SK-N-SH (cell line): ENCODE data around the gene TMEM245. TPM values are rescaled to one million over a fixed set of nuclear protein-coding genes. Genes with fewer than 3 reads are reported as not detected.

Source experiments
- CTCF ChIA-PET: fragments of 300-600, 350-600 bp; formaldehyde crosslinking; extraction: SDS; loops from one replicate; lab custom pipeline; 2021; lab: Yijun Ruan, JAX
- POLR2A ChIA-PET: fragments of 350-600 bp; sonication (Branson Sonifier 250); formaldehyde crosslinking; extraction: SDS; loops from one replicate; lab custom pipeline; 2020; ENCODE audit warnings: antibody characterized with exemption, inconsistent platforms; lab: Yijun Ruan, JAX
- DNase-seq: peaks from one replicate; pipeline ENCODE4 v3.0.0; 2012
- H2AFZ ChIP-seq: fragments of 200-600 bp; sonication (generic); 2 replicates; pipeline ENCODE4 v1.8.1; 2016; ENCODE audit warnings: antibody characterized with exemption, mild to moderate bottlenecking, low read depth
- H3F3A ChIP-seq: fragments of 200-600 bp; sonication (generic); replicated peaks from 2 replicates; pipeline ENCODE3; 2016; ENCODE audit warnings: antibody characterized with exemption, mild to moderate bottlenecking; ENCODE audit not compliant: insufficient read depth
- H3K27ac ChIP-seq, 2 experiments: fragments of 200-500 bp in 1 of 2; fragments of 200-600 bp in 1 of 2; sonication (Bioruptor generic) in 1 of 2; sonication (generic), shearing (Covaris generic) in 1 of 2; 2 replicates each; pipeline versions ENCODE4 v1.5.1 to v1.6.1; 2014 to 2016; ENCODE audit warnings: low read depth in 2 of 2, inconsistent platforms in 1 of 2, low read length in 1 of 2, mild to moderate bottlenecking in 1 of 2, mixed read lengths in 1 of 2
- H3K27me3 ChIP-seq: fragments of 200-600 bp; sonication (generic), shearing (Covaris generic); 2 replicates; pipeline ENCODE4 v1.6.1; 2016; ENCODE audit warnings: mixed run types; ENCODE audit not compliant: insufficient read depth
- H3K36me3 ChIP-seq, 2 experiments: fragments of 200-500 bp in 1 of 2; fragments of 200-600 bp in 1 of 2; sonication (Bioruptor generic) in 1 of 2; sonication (generic) in 1 of 2; replicated peaks in 1 of 2; 2 replicates each; pipeline versions ENCODE3 to v1.5.1; 2014 to 2016; ENCODE audit warnings: low read length in 1 of 2, mild to moderate bottlenecking in 1 of 2; ENCODE audit not compliant: insufficient read depth in 2 of 2, control insufficient read depth in 1 of 2
- H3K4me1 ChIP-seq, 2 experiments: fragments of 200-500 bp in 1 of 2; fragments of 200-600 bp in 1 of 2; sonication (Bioruptor generic) in 1 of 2; sonication (generic), shearing (Covaris generic) in 1 of 2; 2 replicates each; pipeline versions ENCODE4 v1.5.1 to v1.6.1; 2014 to 2016; ENCODE audit warnings: low read depth in 1 of 2, low read length in 1 of 2, mixed run types in 1 of 2; ENCODE audit not compliant: insufficient read depth in 2 of 2, control insufficient read depth in 1 of 2
- H3K4me2 ChIP-seq: fragments of 200-600 bp; sonication (generic), shearing (Covaris generic); 2 replicates; pipeline ENCODE4 v1.6.1; 2017; ENCODE audit warnings: mixed run types
- H3K4me3 ChIP-seq, 2 experiments: fragments of 200-500 bp in 1 of 2; fragments of 200-600 bp in 1 of 2; sonication (Bioruptor generic) in 1 of 2; sonication (generic), shearing (Covaris generic) in 1 of 2; 2 replicates each; pipeline versions ENCODE4 v1.5.1 to v1.8.1; 2014 to 2016; ENCODE audit warnings: low read depth in 2 of 2, inconsistent platforms in 1 of 2, low read length in 1 of 2, mild to moderate bottlenecking in 1 of 2, mixed read lengths in 1 of 2, moderate library complexity in 1 of 2
- H3K79me2 ChIP-seq: fragments of 200-600 bp; sonication (generic); 2 replicates; pipeline ENCODE4 v1.8.1; 2017; ENCODE audit warnings: mild to moderate bottlenecking; ENCODE audit not compliant: insufficient read depth
- H3K9ac ChIP-seq: fragments of 200-600 bp; sonication (generic); 2 replicates; pipeline ENCODE4 v1.6.1; 2017; ENCODE audit warnings: mixed run types
- H3K9me2 ChIP-seq: fragments of 200-600 bp; sonication (generic); 2 replicates; pipeline ENCODE4 v1.6.1; 2017; ENCODE audit warnings: mixed run types
- H3K9me3 ChIP-seq: fragments of 200-600 bp; sonication (generic); 2 replicates; pipeline ENCODE4 v1.6.1; 2017; ENCODE audit warnings: mixed run types, mild to moderate bottlenecking, moderate library complexity
- H4K20me1 ChIP-seq: fragments of 200-600 bp; sonication (generic); 2 replicates; pipeline ENCODE4 v1.6.1; 2017; ENCODE audit warnings: mild to moderate bottlenecking, mixed run types; ENCODE audit not compliant: insufficient read depth
- CHD2 ChIP-seq: fragments of 150-350 bp; IDR thresholded peaks from 2 replicates; pipeline ENCODE4 v1.6.1; 2018; ENCODE audit warnings: low read length; ENCODE audit not compliant: partially characterized antibody
- CTCF ChIP-seq: fragments of 200-600 bp; sonication (generic); IDR thresholded peaks from 2 replicates; pipeline ENCODE4 v1.6.1; 2017; ENCODE audit warnings: antibody characterized with exemption, mild to moderate bottlenecking, moderate library complexity
- ELF1 ChIP-seq: IDR thresholded peaks from 2 replicates; pipeline ENCODE4 v1.4.0; 2012
- FOSL2 ChIP-seq: IDR thresholded peaks from 2 replicates; pipeline ENCODE4 v1.4.0; 2012; ENCODE audit warnings: low read depth, mild to moderate bottlenecking, moderate library complexity, borderline replicate concordance
- GABPA ChIP-seq: IDR thresholded peaks from 2 replicates; pipeline ENCODE4 v1.4.0; 2012; ENCODE audit warnings: low read depth, mild to moderate bottlenecking
- JUND ChIP-seq: IDR thresholded peaks from 2 replicates; pipeline ENCODE4 v1.4.0; 2012
- MEF2A ChIP-seq: IDR thresholded peaks from 2 replicates; pipeline ENCODE4 v1.4.0; 2012; ENCODE audit warnings: low read depth, borderline replicate concordance
- MXI1 ChIP-seq: IDR thresholded peaks from 2 replicates; pipeline ENCODE4 v1.6.1; 2012; ENCODE audit warnings: mild to moderate bottlenecking, low read depth, low read length, improper control_type of control experiment
- NRF1 ChIP-seq: IDR thresholded peaks from 2 replicates; pipeline ENCODE4 v1.6.1; 2012; ENCODE audit warnings: low read depth, mild to moderate bottlenecking, low read length
- RXRA ChIP-seq: IDR thresholded peaks from 2 replicates; pipeline ENCODE4 v1.4.0; 2012; ENCODE audit warnings: low read depth, mild to moderate bottlenecking, borderline replicate concordance
- SMC3 ChIP-seq: IDR thresholded peaks from 2 replicates; pipeline ENCODE4 v1.6.1; 2012; ENCODE audit warnings: low read depth, low read length, improper control_type of control experiment
- TAF1 ChIP-seq: IDR thresholded peaks from 2 replicates; pipeline ENCODE4 v1.6.1; 2012; ENCODE audit warnings: low read depth, mild to moderate bottlenecking, low read length, moderate library complexity, borderline replicate concordance
- TCF12 ChIP-seq: IDR thresholded peaks from 2 replicates; pipeline ENCODE4 v1.4.0; 2012
- YY1 ChIP-seq: IDR thresholded peaks from 2 replicates; pipeline ENCODE4 v1.4.0; 2012; ENCODE audit warnings: low read depth, mild to moderate bottlenecking
- WGBS: methylation state at CpG from one replicate; pipeline ENCODE4 v1.1.6; 2017; ENCODE audit warnings: low lambda C conversion rate; 5-methylcytosine and 5-hydroxymethylcytosine counted together
- polyA plus RNA-seq, 3 experiments: library from polyadenylated mRNA; depleted of rRNA; stranded (reverse); fragments of >200 nt; gene quantifications; 2 replicates each; pipeline ENCODE4 v1.2.3, GENCODE V29; 2012
- TF ChIP-seq, protein P1 (sequence below): IDR thresholded peaks from 2 replicates; pipeline ENCODE4; 2012
- TF ChIP-seq, protein P2 (sequence below): IDR thresholded peaks from 2 replicates; pipeline ENCODE4 v1.4.0; 2012; ENCODE audit warnings: low read depth, borderline replicate concordance
- TF ChIP-seq, protein P3 (sequence below): fragments of 150-350 bp; IDR thresholded peaks from 2 replicates; pipeline ENCODE4 v1.6.1; 2017; ENCODE audit warnings: antibody characterized with exemption, low read length, low read depth, borderline replicate concordance
- TF ChIP-seq, protein P4 (sequence below): fragments of 150-350 bp; IDR thresholded peaks from 2 replicates; pipeline ENCODE4 v1.6.1; 2016; ENCODE audit warnings: mild to moderate bottlenecking, low read depth, low read length

Gene TMEM245
- polyA plus RNA-seq, 1 of the 3 experiments (the other 2 are of a cell fraction) = 17.5 TPM

DNA sequence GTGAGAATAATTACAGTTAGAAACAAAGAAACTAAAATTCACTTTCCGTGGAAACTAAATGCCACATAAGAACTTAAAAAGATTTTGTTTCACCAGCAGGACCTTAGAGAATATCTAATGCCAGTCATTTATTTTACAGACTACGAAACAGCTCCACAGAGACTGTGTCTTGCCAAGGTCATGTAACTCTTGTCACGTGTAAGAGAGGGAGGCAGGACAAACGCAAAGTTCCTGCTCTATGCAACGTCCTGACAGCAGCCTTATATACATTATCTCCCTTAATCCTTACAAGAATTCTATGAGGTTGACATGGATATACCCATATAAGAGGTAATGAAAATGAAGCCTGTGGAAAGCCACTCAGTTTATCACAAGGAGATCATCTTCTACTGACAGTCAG is 145.9 kb downstream of the TMEM245 start:
- no peaks in the 10 kb centered on the region; a peak in 1 of 4 replicates for H3K4me1 ChIP-seq
- H3K9ac ChIP-seq = no peak overlapping the region
- WGBS = 97% methylated on average over 5 of the region's 5 CpGs
- peaks cover 6% of the 10 kb centered on the region for H3F3A ChIP-seq
- H3K9me2 ChIP-seq = no peaks in the 10 kb centered on the region
- peaks cover 14 to 60% of the 10 kb centered on the region in 2 experiments for H3K36me3 ChIP-seq
- no peaks in the 10 kb centered on the region for H3K9me3 ChIP-seq
- no peak overlapping the region for H3K27ac ChIP-seq
- H2AFZ ChIP-seq = no peak overlapping the region
- TF ChIP-seq CTCF = no peak
- no peak for TF ChIP-seq GABPA
- no peak for TF ChIP-seq TCF12
- no peak for TF ChIP-seq FOSL2
- TF ChIP-seq, protein P1, sequence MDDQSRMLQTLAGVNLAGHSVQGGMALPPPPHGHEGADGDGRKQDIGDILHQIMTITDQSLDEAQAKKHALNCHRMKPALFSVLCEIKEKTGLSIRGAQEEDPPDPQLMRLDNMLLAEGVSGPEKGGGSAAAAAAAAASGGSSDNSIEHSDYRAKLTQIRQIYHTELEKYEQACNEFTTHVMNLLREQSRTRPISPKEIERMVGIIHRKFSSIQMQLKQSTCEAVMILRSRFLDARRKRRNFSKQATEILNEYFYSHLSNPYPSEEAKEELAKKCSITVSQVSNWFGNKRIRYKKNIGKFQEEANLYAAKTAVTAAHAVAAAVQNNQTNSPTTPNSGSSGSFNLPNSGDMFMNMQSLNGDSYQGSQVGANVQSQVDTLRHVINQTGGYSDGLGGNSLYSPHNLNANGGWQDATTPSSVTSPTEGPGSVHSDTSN = no peak
- no peak for TF ChIP-seq MEF2A
- TF ChIP-seq CHD2 = no peak
- no peak for TF ChIP-seq YY1
- no peak for TF ChIP-seq ELF1
- TF ChIP-seq TAF1 = no peak
- no peak for TF ChIP-seq RXRA
- no peak for TF ChIP-seq SMC3
- TF ChIP-seq JUND = no peak
- no peak for TF ChIP-seq NRF1
- H3K4me3 ChIP-seq = no peak overlapping the region
- H3K27me3 ChIP-seq = no peaks in the 10 kb centered on the region
- ChIA-PET POLR2A (no interaction called here), CTCF (no interaction called here)
- H3K79me2 ChIP-seq = 0 out of 2 replicates have a peak, but pooled peaks cover 5% of the 10 kb centered on the region
- H3K4me2 ChIP-seq = no peak overlapping the region
- H4K20me1 ChIP-seq = no peaks in the 10 kb centered on the region
- no peak for DNase-seq

DNA sequence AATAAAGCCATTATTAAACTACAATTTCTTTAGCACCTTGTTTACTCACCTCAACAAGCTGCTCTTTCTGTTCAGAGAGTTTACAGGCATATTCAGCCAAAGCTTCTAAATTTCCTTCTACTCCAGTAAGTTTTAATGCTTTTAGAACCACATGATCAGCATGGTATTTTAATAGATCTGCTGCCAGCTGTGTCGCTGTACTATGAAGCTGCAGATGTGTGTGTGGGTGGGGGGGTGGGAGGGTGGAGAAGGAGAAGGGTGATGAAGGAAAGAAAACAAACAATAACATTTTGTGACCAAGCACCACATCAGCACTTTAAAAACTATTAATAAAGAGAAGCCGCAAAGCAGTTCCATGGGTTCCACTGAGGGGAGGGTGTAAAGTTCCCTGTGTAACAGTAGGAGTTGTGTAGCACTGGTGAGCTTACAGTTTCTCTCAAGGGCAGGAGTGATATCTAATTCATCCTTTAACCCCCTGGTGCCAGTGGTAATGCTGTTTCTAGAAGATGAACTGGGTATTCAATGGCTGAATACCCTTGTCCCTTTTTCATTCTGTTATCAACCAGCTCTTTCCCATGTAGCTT is 147.0 kb downstream of the TMEM245 start:
- no peak overlapping the region for H3K27ac ChIP-seq
- 98% methylated on average over 2 of the region's 2 CpGs for WGBS
- H3K4me1 ChIP-seq = no peaks in the 10 kb centered on the region; a peak in 2 of 4 replicates
- H3K9me3 ChIP-seq = no peaks in the 10 kb centered on the region
- no peak overlapping the region for H2AFZ ChIP-seq
- peaks cover 9 to 59% of the 10 kb centered on the region in 2 experiments for H3K36me3 ChIP-seq
- no peaks in the 10 kb centered on the region for H4K20me1 ChIP-seq
- ChIA-PET CTCF (interaction anchor here (1.5 kb wide), 1 partner anchor 18 kb away, joined by 6 read pairs; no protein-coding TSS in a partner anchor), POLR2A (no interaction called here)
- no peaks in the 10 kb centered on the region for H3K27me3 ChIP-seq
- H3K9me2 ChIP-seq = no peaks in the 10 kb centered on the region
- H3F3A ChIP-seq = peaks cover 6% of the 10 kb centered on the region
- H3K4me2 ChIP-seq = no peak overlapping the region
- H3K4me3 ChIP-seq = no peak overlapping the region
- H3K9ac ChIP-seq = no peak overlapping the region
- H3K79me2 ChIP-seq = 0 out of 2 replicates have a peak, but pooled peaks cover 5% of the 10 kb centered on the region
- DNase-seq = no peak
- TF ChIP-seq CHD2 (no peak), MXI1 (no peak), FOSL2 (no peak), CTCF (no peak), SMC3 (no peak), TCF12 (no peak)
- TF ChIP-seq, protein P2, sequence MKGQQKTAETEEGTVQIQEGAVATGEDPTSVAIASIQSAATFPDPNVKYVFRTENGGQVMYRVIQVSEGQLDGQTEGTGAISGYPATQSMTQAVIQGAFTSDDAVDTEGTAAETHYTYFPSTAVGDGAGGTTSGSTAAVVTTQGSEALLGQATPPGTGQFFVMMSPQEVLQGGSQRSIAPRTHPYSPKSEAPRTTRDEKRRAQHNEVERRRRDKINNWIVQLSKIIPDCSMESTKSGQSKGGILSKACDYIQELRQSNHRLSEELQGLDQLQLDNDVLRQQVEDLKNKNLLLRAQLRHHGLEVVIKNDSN = no peak
- TF ChIP-seq, protein P3, sequence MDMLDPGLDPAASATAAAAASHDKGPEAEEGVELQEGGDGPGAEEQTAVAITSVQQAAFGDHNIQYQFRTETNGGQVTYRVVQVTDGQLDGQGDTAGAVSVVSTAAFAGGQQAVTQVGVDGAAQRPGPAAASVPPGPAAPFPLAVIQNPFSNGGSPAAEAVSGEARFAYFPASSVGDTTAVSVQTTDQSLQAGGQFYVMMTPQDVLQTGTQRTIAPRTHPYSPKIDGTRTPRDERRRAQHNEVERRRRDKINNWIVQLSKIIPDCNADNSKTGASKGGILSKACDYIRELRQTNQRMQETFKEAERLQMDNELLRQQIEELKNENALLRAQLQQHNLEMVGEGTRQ = no peak
- TF ChIP-seq, protein P1 = no peak
- TF ChIP-seq, protein P4, sequence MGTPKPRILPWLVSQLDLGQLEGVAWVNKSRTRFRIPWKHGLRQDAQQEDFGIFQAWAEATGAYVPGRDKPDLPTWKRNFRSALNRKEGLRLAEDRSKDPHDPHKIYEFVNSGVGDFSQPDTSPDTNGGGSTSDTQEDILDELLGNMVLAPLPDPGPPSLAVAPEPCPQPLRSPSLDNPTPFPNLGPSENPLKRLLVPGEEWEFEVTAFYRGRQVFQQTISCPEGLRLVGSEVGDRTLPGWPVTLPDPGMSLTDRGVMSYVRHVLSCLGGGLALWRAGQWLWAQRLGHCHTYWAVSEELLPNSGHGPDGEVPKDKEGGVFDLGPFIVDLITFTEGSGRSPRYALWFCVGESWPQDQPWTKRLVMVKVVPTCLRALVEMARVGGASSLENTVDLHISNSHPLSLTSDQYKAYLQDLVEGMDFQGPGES = no peak
